Large intestine (tissue), 3 donors: Measurements from ENCODE around the gene TUBB6. TPM values are rescaled to one million over a fixed set of nuclear protein-coding genes. Genes with fewer than 3 reads are reported as not detected.

Experiments
- DNase-seq, 2 donors: peaks; one replicate each; pipeline versions ENCODE4 v3.0.0 to v3.0.0-alpha.2; 2013
- H3K27ac ChIP-seq: one replicate; pipeline ENCODE4 v1.5.1; 2013; ENCODE audit warnings: low read length
- H3K27me3 ChIP-seq: 2 replicates; pipeline ENCODE4 v1.6.1; 2013; ENCODE audit warnings: low read length; ENCODE audit not compliant: control insufficient read depth, insufficient read depth
- H3K36me3 ChIP-seq: 2 replicates; pipeline ENCODE4 v1.6.1; 2013; ENCODE audit warnings: low read length; ENCODE audit not compliant: control insufficient read depth, insufficient read depth
- H3K4me1 ChIP-seq: one replicate; pipeline ENCODE4 v1.6.1; 2013; ENCODE audit warnings: low read length; ENCODE audit not compliant: control insufficient read depth, insufficient read depth
- H3K4me3 ChIP-seq: one replicate; pipeline ENCODE4 v1.5.1; 2013; ENCODE audit warnings: low read length
- H3K9me3 ChIP-seq: one replicate; pipeline ENCODE4 v1.6.1; 2013; ENCODE audit warnings: mild to moderate bottlenecking, low read depth, low read length, moderate library complexity; ENCODE audit not compliant: control insufficient read depth
- WGBS: methylation state at CpG from one replicate; pipeline ENCODE4 v1.1.5; 2013; ENCODE audit warnings: low lambda C conversion rate; ENCODE audit not compliant: insufficient coverage; 5-methylcytosine and 5-hydroxymethylcytosine counted together
- polyA plus RNA-seq: library from polyadenylated mRNA; unstranded; fragments of 120-200 nt; gene quantifications from one replicate; pipeline ENCODE4 v1.2.1, GENCODE V29; 2013

TUBB6 gene
- polyA plus RNA-seq, 1 donor, result 64.4 TPM

GRCh38 chr18:12326711-12327460 lies 18.8 kb downstream of the TUBB6 start:
- no peak overlapping the region for H3K4me3 ChIP-seq
- H3K36me3 ChIP-seq, result peaks cover 61% of the 10 kb centered on the region
- no peaks in the 10 kb centered on the region for H3K27me3 ChIP-seq
- no peak for DNase-seq
- peaks cover 8% of the 10 kb centered on the region for H3K9me3 ChIP-seq
- WGBS, result no CpG with 5 or more reads among the region's 12 CpGs
- H3K27ac ChIP-seq, result no peak overlapping the region
- no peaks in the 10 kb centered on the region for H3K4me1 ChIP-seq

- Histone ChIP-seq H3K27me3 (no peaks in the 10 kb centered on the region), H3K27ac (no peak overlapping the region), H3K36me3 (peaks cover 63% of the 10 kb centered on the region), H3K4me3 (no peak overlapping the region), H3K9me3 (peaks cover 8% of the 10 kb centered on the region), H3K4me1 (no peaks in the 10 kb centered on the region)
- WGBS, result no CpG with 5 or more reads among the region's 11 CpGs
- peak; percentile 40 to 45 for DNase-seq
Observed at GRCh38 chr18:12327510-12328178, 19.6 kb downstream of the TUBB6 start.

- Histone ChIP-seq H3K27ac (no peak overlapping the region), H3K4me3 (no peak overlapping the region), H3K36me3 (peaks cover 60% of the 10 kb centered on the region), H3K9me3 (peaks cover 8% of the 10 kb centered on the region), H3K27me3 (no peaks in the 10 kb centered on the region), H3K4me1 (no peaks in the 10 kb centered on the region)
- WGBS, result no CpG with 5 or more reads among the region's 4 CpGs
- DNase-seq, result no peak
Observed at GRCh38 chr18:12328179-12328823, 20.3 kb downstream of the TUBB6 start.

GRCh38 chr18:12329125-12329698 lies 21.2 kb downstream of the TUBB6 start:
- peaks cover under 1% of the 10 kb centered on the region for H3K4me1 ChIP-seq
- no peak for DNase-seq
- H3K36me3 ChIP-seq, result peaks cover 65% of the 10 kb centered on the region
- H3K27ac ChIP-seq, result no peak overlapping the region
- H3K27me3 ChIP-seq, result no peaks in the 10 kb centered on the region
- no peak overlapping the region for H3K4me3 ChIP-seq
- peaks cover 8% of the 10 kb centered on the region for H3K9me3 ChIP-seq
- WGBS, result no CpG with 5 or more reads among the region's 11 CpGs

GRCh38 chr18:12330766-12331165 lies 22.7 kb downstream of the TUBB6 start:
- WGBS, result no CpG with 5 or more reads among the region's 4 CpGs
- Histone ChIP-seq H3K4me1 (peaks cover 9% of the 10 kb centered on the region), H3K9me3 (peaks cover under 1% of the 10 kb centered on the region), H3K36me3 (peaks cover 66% of the 10 kb centered on the region), H3K27me3 (no peaks in the 10 kb centered on the region), H3K4me3 (no peak overlapping the region), H3K27ac (no peak overlapping the region)
- no peak for DNase-seq

- peaks cover 61% of the 10 kb centered on the region for H3K36me3 ChIP-seq
- H3K27ac ChIP-seq, result no peak overlapping the region
- H3K4me3 ChIP-seq, result no peak overlapping the region
- peaks cover 14% of the 10 kb centered on the region for H3K4me1 ChIP-seq
- no peak for DNase-seq
- H3K27me3 ChIP-seq, result no peaks in the 10 kb centered on the region
- WGBS, result 100% methylated on average over 1 of the region's 10 CpGs
- H3K9me3 ChIP-seq, result no peaks in the 10 kb centered on the region
Observed at GRCh38 chr18:12333506-12334290, 25.7 kb downstream of the TUBB6 start.

GRCh38 chr18:12334366-12334808 lies 26.3 kb downstream of the TUBB6 start:
- Histone ChIP-seq H3K36me3 (peaks cover 59% of the 10 kb centered on the region), H3K9me3 (no peaks in the 10 kb centered on the region), H3K27me3 (no peaks in the 10 kb centered on the region), H3K4me1 (peaks cover 14% of the 10 kb centered on the region), H3K27ac (no peak overlapping the region), H3K4me3 (no peak overlapping the region)
- DNase-seq, result no peak
- 80% methylated on average over 2 of the region's 2 CpGs for WGBS

- H3K9me3 ChIP-seq, result no peaks in the 10 kb centered on the region
- whole genome bisulfite sequencing, result no CpG with 5 or more reads among the region's 2 CpGs
- no peak overlapping the region for H3K4me3 ChIP-seq
- peaks cover 55% of the 10 kb centered on the region for H3K36me3 ChIP-seq
- H3K27me3 ChIP-seq, result no peaks in the 10 kb centered on the region
- no peak for DNase-seq
- H3K27ac ChIP-seq, result no peak overlapping the region
- peaks cover 14% of the 10 kb centered on the region for H3K4me1 ChIP-seq
Observed at GRCh38 chr18:12334863-12335262, 26.8 kb downstream of the TUBB6 start.

- no CpG with 5 or more reads among the region's 7 CpGs for WGBS
- DNase-seq, result no peak
- no peak overlapping the region for H3K27ac ChIP-seq
- no peaks in the 10 kb centered on the region for H3K9me3 ChIP-seq
- H3K27me3 ChIP-seq, result no peaks in the 10 kb centered on the region
- peaks cover 14% of the 10 kb centered on the region for H3K4me1 ChIP-seq
- peaks cover 59% of the 10 kb centered on the region for H3K36me3 ChIP-seq
- H3K4me3 ChIP-seq, result no peak overlapping the region
Observed at GRCh38 chr18:12335503-12335902, 27.5 kb downstream of the TUBB6 start.
